Immature natural killer cell (primary cell): ENCODE data around the gene KRT86. TPM values are rescaled to one million over a fixed set of nuclear protein-coding genes. Genes with fewer than 3 reads are reported as not detected.

Experiments
- polyA plus RNA-seq, 3 donors: library from polyadenylated mRNA; unstranded; fragments of 300-500 nt; fragmentation: Illumina TruSeq; gene quantifications; one replicate each; pipeline ENCODE4 v1.2.3, GENCODE V29; 2021

KRT86 gene
- polyA plus RNA-seq, 3 donors from 2014 or later = 6.6 to 13.1 (median 12.5) TPM

Other genes starting within 250 kb of the KRT86 start
- 1 to 10 TPM in 2 of 3 donors, under 1 TPM in 1; 0.83 to 2.1 (median 1.3) TPM for gene NR4A1, start 223.2 kb upstream of the KRT86 start, polyA plus RNA-seq
- 10 to 100 TPM; 25.8 to 50.8 (median 32.2) TPM for gene ATG101, start 204.7 kb upstream of the KRT86 start, polyA plus RNA-seq
- gene SMIM41, start 194.9 kb upstream of the KRT86 start, polyA plus RNA-seq = not detected
- gene KRT80, start 82.6 kb upstream of the KRT86 start, polyA plus RNA-seq = not detected
- gene KRT7, start 41.4 kb upstream of the KRT86 start, polyA plus RNA-seq = not detected
- gene KRT81, start 16.9 kb downstream of the KRT86 start, polyA plus RNA-seq = 1 to 10 TPM; 2.2 to 3.7 (median 3.6) TPM
- not detected for gene KRT83, start 46.8 kb downstream of the KRT86 start, polyA plus RNA-seq
- gene KRT85, start 92.8 kb downstream of the KRT86 start, polyA plus RNA-seq = not detected
- gene KRT84, start 111.0 kb downstream of the KRT86 start, polyA plus RNA-seq = not detected
- gene KRT82, start 131.7 kb downstream of the KRT86 start, polyA plus RNA-seq = not detected
- gene KRT75, start 159.7 kb downstream of the KRT86 start, polyA plus RNA-seq = not detected
- under 1 TPM in 1 of 3 donors, not detected in 2; 0.82 TPM for gene KRT6B, start 177.5 kb downstream of the KRT86 start, polyA plus RNA-seq
- not detected for gene KRT6C, start 199.2 kb downstream of the KRT86 start, polyA plus RNA-seq
- not detected for gene KRT6A, start 218.6 kb downstream of the KRT86 start, polyA plus RNA-seq
- not detected for gene KRT5, start 245.7 kb downstream of the KRT86 start, polyA plus RNA-seq